ENCODE results near the gene RAB31.
A peak's percentile ranks its signal among the peaks of the same experiment; 100 is the strongest.
"Not testable (repeated sequence)": the region's sequence is repeated elsewhere in the genome, so short reads cannot be mapped to it uniquely, and the experiment has no call there.

Gene RAB31, protein sequence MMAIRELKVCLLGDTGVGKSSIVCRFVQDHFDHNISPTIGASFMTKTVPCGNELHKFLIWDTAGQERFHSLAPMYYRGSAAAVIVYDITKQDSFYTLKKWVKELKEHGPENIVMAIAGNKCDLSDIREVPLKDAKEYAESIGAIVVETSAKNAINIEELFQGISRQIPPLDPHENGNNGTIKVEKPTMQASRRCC

DNA sequence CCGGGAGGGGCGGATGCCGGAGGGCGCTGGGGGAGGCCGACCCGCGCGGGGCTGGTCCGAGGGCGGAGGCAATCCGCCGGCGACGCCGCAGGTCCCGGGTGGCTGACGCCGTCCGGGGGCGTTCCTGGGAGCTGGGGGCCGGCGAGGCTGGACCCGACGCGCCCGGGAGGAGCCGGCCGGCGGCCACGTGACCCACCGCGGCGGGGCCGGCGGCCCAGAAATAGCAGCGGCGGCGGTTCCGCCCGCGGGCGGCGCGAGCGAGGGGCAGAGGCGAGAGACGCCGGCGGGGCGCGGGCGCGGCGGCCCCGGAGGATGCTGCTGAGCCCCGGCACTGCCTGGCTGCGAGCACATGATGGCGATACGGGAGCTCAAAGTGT lies at the start of gene RAB31:
RAB31 (plus strand) TSS at position 245 of the 377 bp plus-strand sequence; CDS start at position 350, 105 bp downstream.
- DNase-seq = no peak

DNA sequence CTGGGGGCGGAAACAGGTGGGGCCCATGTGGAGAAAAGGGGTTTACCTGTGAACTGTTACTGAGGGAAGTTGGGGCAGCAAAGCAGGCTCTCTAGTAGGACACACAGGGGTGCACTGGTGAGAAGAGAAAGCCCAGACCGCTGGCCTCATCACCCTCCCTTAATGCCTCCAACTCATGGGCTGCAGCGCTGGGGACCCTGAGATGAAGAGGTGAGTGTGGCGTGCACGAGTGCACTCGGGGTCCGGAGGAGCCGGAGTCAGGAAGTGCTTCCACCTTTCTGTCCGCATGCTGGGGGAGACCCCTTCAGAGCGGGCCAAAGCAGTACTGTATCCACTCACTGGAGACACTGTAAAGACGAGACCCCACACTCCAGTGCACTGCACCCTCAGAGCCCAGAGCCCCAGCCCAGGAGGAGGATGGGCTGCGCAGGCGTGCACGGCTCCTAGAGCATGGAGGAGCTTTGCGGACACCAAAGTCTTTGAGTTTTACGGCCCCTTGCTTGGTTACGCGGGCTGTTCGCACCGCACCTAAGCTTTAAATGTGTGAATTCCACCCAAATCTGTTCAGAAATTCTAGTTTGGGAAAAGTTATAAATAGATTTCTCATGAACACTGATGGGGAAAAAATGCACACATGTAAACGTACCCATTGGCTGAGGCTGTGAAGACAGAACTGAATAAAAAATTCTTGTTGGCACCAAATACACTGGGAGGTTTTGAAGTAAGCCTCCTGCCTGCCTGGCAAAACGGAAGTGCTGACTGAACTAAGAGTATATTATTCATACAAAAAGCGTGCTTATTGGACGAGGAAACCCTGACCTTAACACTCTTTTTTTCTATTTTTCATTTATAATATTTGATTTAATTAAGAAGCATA lies 48.4 kb upstream of the RAB31 start:
- DNase-seq = no peak

DNA sequence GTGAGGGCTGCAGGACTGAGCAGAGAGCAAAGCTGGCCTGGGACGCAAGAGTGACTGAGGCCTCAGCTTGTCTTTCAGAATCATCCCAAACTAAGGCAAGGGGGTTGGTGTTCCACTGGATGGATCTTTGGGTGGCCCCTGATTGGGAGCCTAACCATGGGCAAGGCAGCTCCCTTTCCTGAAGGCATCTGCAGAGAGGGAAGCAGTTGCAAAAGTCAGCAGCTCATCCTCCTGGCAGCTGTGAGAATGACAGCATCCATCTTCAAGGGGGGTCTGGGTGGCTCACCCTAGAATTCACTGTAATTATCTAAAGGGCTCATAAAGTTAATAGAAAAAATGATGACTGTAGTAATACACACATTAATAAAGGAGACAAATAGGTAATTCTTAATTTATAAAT lies 46.5 kb upstream of the RAB31 start:
- no peak for DNase-seq

DNA sequence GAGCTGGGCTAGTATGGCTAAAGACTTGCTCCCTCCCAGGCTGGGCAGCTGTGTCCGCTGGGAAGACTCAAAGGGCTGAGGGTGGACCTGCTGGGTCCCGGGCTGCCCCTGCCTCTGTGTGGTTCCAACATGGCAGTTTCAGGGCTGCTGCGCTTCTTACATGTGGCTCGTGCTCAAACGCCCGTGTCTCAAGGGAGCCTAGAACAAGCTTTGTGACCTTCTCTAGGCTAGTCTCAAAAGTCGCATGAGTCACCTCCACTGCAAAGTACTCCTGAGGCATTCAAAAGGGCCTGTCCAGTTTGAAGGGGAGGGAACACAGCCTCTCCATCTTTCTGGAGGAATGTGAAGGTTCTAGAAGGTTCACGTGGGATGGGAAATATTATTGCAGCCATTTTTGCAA lies 44.7 kb upstream of the RAB31 start:
- no peak for DNase-seq

DNA sequence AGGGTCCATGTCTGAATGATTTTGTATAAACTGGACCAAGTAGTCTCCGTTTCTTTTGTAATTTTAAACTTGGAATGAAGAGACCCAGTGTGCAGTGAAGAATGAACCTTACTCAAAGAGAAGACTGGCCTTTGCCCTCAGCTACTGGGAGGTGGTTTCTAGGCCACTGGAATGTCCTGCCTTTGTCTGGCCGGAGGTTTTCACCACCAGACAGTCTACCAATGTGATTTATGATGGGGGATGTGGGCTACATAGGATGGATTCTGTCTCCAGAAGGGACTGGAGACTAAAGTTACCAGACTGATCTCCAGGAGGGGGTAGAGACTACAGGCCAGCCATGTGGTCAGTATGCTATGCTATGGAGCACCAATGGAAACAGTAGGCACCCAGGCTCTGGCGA lies 42.8 kb upstream of the RAB31 start:
- no peak for DNase-seq

DNA sequence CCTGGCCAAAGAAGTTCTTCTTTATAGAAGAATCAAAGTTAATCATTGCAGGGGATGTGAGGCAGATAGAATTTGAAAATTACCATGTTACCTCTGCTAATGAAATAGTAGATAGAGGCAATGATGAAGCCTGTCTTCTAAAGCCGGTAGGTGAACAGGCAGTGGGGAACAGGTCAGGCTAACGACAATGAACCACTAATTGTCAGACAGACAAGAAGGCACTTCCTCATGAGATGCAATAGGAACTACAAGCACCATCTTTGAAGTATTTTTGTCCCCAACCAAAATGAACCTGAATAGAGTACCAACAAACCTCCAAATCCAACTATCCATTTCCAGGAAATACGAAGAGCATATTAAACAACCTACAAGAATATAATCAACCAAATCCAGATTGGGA lies 41.6 kb upstream of the RAB31 start:
- DNase-seq = no peak

DNA sequence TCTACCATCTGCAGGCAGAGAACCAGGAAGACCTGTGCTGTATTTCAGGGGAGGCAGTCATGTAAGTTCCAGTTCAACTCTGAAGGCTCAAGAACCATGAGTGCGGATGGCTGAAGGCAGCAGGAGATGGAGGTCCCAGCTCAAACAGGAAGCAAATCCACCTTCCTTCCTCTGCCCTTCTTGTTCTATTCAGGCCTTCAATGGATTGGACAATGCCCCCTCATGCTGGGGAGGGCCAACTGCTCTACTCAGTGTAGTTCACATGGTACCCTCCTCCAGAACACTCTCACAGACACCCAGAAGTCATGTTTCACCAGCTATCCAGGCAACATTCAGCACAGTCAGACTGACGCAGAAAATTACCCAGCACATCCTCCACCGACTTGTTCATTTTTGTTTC lies 39.1 kb upstream of the RAB31 start:
- no peak for DNase-seq

DNA sequence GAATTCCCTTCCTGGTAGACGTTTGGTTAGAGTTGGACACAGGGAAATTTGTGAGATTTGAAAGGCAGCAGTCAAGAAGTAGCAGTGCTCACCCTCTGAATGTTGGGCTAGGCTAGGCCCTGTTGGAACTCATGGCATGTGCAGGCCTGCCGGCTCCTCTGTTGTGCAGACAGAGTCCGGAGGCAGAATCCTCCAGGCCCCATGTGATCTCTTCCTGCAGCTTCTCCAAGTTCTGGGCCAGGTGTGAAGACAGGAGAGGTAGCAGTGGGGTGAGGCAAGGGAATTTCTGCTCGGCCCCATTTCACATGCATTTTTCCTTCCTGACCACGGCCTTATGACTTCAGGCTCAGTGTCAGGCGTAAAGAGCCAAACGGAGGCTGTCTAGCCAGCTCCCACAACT lies 36.9 kb upstream of the RAB31 start:
- DNase-seq = no peak

DNA sequence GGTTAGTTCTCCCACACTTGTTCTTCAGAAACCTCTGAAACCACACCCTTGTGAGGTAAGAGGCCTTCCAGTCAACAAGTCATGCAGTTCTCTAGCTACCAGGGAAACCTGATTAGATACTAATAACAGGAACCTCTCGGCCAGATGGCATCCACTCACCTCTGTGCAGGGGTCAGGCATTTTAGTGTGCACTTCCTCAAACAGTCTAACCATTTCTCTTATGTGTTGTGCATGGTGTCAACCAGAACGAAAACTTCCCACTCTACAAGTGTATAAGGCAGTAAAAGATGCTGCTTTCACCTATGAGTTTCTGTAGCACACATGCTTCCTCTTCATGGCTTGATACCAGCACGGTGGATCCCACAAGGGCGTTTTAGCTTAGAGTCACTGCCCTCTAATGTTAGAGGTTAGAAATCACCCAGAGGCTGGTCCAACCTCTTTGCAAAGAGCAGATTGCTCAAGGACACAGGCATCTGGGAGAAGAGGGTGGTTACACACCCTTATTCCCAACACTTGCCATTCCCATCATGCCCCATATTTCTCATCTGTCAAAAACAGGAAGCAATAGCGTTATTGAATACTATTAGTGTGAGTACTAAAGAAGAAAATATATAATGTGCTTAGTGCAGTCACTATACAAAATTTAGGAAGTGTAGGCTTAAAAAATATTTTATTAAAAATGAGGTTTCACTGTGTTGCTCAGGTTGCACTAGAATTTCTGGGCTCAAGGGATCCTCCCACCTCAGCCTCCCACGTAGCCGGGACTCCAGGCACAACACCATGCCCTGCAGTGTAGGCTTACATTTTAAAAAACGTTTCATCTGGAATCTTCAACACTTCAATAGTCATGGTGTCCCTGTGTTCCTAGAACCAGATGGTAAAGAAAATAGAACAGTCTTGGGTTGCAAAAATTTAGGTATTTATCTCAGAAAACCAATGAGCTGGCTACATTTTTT lies 34.5 kb upstream of the RAB31 start:
- no peak for DNase-seq

DNA sequence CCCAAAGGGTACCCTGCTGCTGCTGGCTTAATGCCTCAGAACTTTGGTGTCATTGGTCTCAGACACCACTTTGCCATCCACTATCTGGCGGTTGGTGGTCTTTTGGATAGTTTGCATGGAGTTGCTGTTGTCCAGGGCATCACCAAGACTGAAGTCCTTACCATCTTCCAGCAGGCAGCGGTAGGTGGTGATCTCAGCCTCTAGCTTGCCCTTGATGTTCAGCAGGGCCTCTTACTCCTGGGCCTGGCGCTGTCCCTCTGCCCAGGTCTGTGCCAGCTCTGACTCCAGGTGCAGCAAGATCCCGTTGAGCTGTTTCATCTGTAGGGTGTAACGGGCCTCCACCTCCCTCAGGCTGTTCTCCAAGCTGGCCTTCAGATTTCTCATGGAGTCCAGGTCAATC lies 29.9 kb upstream of the RAB31 start:
- DNase-seq = not testable (repeated sequence)

DNA sequence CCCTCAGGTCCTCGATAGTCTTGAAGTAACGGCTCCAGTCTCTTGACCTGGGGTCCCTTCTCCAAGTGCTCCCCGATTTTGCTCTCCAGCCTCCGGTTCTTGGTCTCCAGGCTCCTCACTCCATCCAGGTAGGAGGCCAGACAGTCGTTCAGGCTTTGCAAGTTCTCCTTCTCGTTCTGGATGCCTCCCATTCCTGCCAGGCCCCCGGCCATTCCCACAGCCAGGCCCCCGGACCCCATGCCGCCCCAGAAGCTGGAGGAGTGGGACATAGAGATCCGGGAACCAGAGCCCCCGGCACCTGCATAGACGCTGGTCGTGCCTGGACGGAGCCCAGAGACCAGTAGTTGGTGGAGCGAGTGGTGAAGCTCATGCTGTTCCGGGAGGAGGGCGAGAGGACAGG lies 29.0 kb upstream of the RAB31 start:
- no peak for DNase-seq

DNA sequence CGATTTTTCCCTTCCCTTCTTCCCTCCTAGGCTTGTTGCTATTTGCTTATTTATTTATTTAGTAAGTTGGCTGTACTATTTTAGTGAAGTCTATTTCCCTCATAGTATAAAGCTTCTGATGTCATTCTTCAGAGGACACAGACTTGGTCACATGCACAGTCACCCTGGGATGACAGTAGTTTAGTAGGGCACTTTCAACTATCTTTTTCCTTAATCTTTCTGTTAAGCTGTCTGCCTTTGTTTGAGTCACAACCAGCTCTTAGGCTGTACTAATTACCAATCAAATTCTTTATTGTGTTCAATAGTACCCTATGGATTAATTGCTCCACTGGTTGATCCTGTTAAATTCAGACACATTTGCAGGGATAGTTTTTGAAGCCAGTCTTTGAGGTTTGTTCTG lies 26.9 kb upstream of the RAB31 start:
- DNase-seq = no peak

DNA sequence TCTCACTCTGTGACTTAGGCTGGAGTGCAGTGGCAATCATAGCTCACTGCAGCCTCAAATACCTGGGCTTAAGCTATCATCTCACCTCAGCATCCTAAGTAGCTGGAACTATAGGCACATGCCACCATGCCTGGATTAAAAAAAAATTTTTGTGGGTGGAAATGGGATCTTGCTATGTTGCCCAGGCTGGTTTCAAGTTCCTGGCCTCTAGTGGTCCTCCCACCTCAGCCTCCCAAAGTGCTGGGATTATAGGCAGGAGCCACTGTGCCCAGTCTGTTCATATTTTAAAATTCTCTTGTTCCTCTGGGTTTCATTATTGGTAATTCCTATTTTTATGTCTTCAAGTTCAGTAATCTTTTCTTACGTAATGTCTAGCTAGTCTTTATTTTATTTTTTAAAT lies 25.5 kb upstream of the RAB31 start:
- DNase-seq = no peak

DNA sequence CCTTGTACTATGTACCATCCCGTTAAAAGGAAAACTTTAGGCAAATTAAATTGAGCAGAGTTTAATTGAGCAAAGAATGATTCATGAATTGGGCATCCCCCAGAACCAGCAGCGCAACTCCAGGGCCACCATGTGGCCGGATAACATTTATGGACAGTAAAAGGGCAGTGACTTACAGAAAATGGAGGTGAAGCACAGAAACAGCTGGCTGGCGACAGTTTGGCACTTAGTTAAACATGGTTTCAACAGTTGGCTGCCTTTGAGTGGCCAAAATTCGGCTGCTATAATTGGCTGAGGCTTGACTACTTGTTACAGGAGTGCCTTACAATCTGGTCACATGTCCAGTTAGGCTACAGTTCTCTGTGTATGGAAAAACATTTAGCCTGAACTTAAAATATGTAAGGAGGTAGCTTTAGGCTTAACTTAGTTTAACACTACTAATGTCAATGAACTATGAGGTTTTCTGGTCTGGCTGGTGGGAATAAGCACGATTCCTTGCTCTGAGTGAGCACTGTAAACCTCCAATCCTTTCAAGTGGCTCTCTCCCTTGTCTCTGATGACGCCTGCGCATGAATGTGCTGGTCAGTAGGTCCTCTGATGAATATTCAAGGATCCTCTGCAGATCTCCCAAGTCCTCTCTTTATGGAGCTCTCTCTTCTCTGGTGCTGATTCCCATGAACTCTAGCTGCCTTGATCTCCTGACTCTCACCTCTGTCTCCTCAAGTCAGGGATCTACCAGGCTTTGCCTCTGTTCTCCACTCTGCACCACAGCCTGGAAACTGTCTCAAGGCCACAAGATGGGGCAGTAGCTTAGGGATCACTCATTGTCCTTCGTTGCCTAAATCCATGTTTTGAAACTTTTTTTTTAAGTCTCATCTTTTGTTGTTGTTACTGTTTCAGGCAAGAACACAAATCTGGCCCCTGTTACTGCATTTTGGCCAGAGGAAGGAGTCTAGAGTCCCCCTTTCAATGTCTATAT lies 24.4 kb upstream of the RAB31 start:
- DNase-seq = no peak

DNA sequence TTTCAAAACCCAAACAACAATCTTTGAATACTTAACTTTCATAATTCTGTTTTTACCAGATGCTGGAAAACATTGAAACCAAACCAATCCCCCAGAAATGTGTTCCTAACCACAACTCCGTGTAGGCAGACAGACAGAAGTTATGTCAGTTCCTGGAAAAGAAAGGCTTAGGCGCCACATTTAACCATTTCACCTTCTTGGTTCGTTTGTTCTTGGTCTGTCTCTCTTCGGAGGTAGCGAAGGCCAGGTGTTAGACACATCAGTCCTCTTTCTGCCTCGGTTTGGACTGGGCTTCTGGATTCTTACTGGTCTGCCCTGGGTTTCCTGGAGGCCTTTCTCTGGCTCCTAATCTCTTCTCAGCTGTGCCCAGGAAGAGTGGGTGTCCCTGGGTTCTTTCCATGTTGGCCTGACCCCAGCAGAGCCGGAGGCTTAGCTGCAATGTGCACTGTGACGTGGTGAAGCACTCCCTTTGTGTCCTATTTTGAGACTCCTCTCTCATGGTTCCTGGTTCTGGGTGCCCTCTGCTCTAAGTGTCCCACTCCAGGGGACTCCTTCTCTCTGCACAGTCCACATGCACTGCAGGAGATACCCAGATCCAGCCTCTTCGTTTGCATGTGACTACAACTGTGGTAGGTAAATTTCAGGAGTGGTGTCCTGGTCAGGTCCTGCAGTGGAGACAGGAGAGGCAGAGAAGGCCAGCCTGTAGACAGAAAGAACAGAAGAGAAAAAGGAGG lies 23.1 kb upstream of the RAB31 start:
- no peak for DNase-seq

DNA sequence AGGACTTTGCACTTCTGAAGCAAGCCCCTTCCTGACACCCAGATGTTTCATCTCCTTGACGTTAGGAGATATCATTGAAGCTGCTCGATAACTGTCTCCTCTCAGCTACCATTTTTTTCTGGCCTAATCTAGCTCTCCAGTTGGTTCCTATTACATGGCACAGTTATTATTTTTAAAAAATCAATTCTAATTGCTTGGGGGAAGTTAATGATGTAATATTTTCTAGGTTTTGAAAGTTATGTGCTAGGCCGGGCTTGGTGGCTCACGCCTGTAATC lies 22.5 kb upstream of the RAB31 start:
- no peak for DNase-seq

DNA sequence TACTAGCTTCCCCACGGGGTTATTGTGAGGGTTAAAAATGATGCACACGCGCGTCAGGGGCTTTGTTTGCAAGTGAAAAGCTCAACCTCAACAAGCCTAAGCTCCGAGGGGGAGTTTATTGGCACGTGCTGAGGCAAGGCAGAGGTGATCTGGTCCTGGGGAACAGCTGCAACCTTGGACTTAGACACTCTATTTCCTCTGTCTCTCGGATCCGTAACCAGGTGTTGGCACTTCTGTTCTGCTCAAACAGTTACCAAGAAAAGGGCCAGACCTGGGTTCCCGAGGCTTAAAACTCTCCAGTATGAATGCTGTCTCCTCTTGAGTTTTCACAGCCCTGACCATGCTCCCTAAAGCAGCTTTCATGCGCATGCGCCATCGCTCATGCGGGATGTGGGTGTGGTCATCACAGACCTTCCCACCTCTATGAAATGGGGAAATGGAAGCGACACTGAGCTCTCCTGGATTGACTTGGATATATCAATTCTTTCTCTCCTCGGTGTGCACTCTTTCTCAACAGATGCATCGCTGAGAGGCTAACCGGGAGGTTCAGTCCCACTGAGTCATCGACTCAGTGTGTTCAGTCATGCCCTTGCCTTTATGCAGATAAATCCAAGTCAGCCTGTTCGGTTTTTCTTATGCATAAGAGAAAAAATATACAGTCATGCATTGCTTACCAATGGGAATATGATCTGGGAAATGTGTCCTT lies 19.9 kb upstream of the RAB31 start:
- peak; percentile 12 to 38 for DNase-seq

DNA sequence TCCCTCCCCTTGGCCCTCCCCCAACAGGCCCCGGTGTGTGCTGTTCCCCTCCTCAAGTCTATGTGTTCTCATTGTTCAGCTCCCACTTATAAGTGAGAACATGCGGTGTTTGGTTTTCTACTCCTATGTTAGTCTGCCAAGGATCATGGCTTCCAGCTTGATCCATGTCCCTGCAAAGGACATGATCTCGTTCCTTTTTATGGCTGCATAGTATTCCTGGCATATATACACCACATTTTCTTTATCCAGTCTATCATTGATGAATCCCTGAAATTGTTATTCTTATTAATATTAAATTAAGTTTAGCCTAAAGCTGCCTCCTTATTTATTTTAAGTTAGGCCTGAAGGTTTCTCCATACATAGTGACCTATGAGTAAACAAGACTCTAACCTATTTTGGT lies 18.8 kb upstream of the RAB31 start:
- DNase-seq = no peak

DNA sequence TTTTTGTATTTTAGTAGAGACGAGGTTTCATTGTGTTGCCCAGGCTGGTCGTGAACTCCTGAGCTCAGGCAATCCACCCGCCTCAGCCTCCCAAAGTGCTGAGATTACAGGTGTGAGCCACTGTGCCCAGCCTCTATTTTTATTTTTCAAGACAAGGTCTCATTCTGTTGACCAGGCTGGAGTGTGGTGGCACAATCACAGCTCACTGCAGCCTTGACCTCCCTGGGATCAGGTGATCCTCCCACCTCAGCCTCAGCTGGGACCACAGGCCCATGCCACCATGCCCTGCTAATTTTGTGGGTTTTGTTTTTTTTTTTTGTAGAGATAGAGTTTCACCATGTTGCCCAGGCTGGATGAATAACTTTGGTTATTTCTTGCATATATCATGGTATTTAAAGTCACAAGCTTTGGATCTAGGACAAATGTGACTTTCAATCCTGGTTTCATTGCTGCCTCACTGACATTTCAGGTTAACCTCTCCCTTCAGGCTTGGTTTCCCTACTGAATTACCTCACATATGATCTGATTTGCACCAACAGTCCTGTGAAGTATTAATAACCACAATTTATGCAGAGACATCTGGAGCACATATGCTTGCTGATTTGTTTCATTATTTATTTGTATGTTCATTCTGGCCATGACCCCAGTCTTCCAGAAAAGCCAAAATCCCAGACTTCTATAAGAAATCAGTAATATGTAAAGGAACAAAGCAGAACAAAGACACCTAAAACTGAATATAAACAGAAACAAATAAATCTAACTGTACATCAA lies 17.5 kb upstream of the RAB31 start:
- DNase-seq = no peak

DNA sequence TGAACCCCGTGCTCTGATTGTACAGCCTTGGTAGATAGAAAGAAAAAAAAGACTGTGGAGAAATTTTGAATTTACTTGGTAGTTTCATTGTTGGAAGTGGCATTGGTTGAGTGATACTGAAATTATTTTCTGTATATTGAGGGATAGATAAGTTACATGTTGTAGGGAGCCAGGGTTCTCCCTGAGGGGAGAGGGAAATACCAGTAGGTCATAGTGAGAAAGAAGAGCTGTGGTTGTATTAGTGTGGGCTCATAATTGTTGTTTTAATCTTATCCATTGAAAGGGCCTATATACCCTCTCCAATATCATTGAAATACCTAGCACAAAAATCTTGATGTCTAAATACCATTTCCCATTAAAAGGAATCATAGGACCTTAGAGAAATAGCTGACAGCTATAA lies 16.9 kb upstream of the RAB31 start:
- no peak for DNase-seq
